Suprapubic skin (tissue), 4 donors: ENCODE data around the gene IMPG2.

Source experiments
- CTCF ChIP-seq, 2 donors: fragments of 200-600 bp in 1 of 2; fragments of 450-650 bp in 1 of 2; sonication (generic) in 1 of 2; IDR thresholded peaks; one replicate each; pipeline ENCODE4 v1.5.1; 2016 to 2019; ENCODE audit warnings: antibody characterized with exemption in 2 of 2, mild to moderate bottlenecking in 1 of 2, moderate library complexity in 1 of 2
- POLR2A ChIP-seq, 2 donors: fragments of 450-650 bp; IDR thresholded peaks; one replicate each; pipeline ENCODE4 v1.6.1; 2017; ENCODE audit warnings: antibody characterized with exemption in 2 of 2, mild to moderate bottlenecking in 2 of 2, moderate library complexity in 2 of 2
- POLR2AphosphoS5 ChIP-seq, 3 donors: sonication (generic); formaldehyde crosslinking; IDR thresholded peaks; one replicate each; pipeline ENCODE4 v1.6.1; 2017; ENCODE audit warnings: antibody characterized with exemption in 3 of 3

- TF ChIP-seq POLR2AphosphoS5 (IDR thresholded peaks at IDR 0.05): no peak
- no peak for TF ChIP-seq POLR2A (IDR thresholded peaks at IDR 0.05)
- TF ChIP-seq CTCF (IDR thresholded peaks at IDR 0.05): no peak
These were observed 17.2 kb downstream of the IMPG2 start for GRCh38 chr3:101303089-101303731.
